ENCODE data around the gene ZNF124.
A peak's percentile ranks its signal among the peaks of the same experiment; 100 is the strongest.

Gene ZNF124

DNA sequence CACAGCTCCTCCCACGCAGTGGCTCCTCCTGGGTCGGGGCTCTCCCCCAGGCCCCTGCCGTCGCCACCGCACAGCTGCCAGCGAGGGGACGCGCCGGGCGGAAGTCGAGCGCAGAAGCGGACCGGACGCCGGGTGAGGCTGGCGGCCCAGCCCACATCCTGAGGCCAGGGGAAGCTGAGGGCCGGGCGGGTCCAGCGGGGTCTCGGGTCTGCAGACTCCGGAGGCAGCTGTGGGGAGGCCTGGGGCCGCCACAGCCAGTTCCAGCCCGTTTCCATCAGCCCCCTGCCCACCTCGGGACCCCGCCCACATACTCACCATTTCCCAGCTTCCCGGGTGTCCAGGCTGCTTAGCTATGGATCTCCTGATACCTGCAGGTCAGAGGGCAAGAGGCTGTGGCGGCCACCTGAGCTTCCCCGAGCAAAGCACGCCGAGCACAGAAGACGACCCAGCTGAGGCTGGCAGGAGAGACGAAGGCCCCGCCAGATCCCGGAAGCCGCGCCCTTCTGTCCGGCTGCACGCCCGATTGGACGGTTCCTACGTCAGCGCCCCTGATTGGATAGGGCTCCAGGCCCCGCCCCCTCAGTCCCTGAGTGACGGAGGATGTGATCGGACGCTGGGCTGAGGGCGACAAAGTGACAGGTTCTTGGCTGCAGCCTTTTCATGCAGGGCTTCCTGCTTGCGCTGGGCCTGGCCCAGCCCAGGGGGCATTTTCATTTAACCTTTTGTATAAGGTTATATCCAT, 38.7 kb upstream of the ZNF124 start:
- no peak for TF ChIP-seq CTCF (IDR thresholded peaks at IDR 0.05; ENCODE audit: control insufficient read depth, extremely low read depth, insufficient read depth)
- peak overlapping the region; percentile 84 for H3K4me3 ChIP-seq (ENCODE audit: low read depth, low read length)
- DNase-seq (ENCODE audit: low read depth), result peak; percentile 87

GRCh38 chr1:247210062-247210375, 38.2 kb upstream of the ZNF124 start:
- peak overlapping the region; percentile 84 for H3K4me3 ChIP-seq (ENCODE audit: low read depth, low read length)
- TF ChIP-seq CTCF (IDR thresholded peaks at IDR 0.05; ENCODE audit: control insufficient read depth, extremely low read depth, insufficient read depth), result no peak
- no peak for DNase-seq (ENCODE audit: low read depth)

DNA sequence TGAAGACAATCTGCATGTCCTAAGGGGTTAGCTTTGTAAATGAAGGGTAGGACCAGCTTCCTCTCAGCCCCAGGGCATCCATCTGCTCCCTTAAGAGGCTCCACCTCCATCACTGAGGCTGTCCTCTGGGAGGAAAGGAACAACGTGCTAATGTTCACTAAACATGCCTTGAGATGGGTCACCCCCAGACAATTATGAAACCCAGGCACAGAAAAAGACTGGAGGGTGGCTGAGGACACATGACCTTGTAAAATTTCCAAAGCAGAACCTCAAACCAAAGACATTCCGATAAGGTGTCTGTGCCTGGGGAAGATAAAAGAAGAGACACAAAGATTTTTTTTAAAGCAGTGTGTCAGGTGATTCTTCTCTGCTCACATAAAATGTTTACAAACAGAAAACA, 37.6 kb upstream of the ZNF124 start:
- peak overlapping the region; percentile 84 for H3K4me3 ChIP-seq (ENCODE audit: low read depth, low read length)
- no peak for TF ChIP-seq CTCF (IDR thresholded peaks at IDR 0.05; ENCODE audit: control insufficient read depth, extremely low read depth, insufficient read depth)
- no peak for DNase-seq (ENCODE audit: low read depth)

GRCh38 chr1:247204177-247204647, 32.4 kb upstream of the ZNF124 start:
- no peak for TF ChIP-seq CTCF (IDR thresholded peaks at IDR 0.05; ENCODE audit: control insufficient read depth, extremely low read depth, insufficient read depth)
- H3K4me3 ChIP-seq (ENCODE audit: low read depth, low read length), result no peak overlapping the region
- no peak for DNase-seq (ENCODE audit: low read depth)

- no peak for TF ChIP-seq CTCF (IDR thresholded peaks at IDR 0.05; ENCODE audit: control insufficient read depth, extremely low read depth, insufficient read depth)
- DNase-seq (ENCODE audit: low read depth), result no peak
- H3K4me3 ChIP-seq (ENCODE audit: low read depth, low read length), result no peak overlapping the region
Observed at GRCh38 chr1:247198781-247199180, 27.0 kb upstream of the ZNF124 start.

DNA sequence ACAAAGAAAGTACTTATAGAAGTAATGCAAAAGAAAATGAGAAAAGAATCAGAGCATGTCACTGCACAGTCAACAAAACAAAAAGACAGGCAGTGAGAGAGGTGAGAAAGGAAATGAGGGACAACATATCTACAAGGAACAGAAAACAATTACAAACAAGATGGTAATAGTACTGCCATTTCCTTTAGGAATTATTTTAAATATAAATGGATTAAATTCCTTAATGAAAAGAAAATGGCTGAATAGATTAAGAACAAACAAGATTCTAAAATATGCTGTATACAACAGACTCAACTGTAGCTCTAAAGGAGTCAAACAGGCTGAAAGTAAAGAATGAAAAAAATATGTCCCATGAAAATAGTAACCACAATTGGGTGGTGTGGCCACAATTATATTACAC, 22.1 kb upstream of the ZNF124 start:
- H3K4me3 ChIP-seq (ENCODE audit: low read depth, low read length), result no peak overlapping the region
- DNase-seq (ENCODE audit: low read depth), result no peak
- TF ChIP-seq CTCF (IDR thresholded peaks at IDR 0.05; ENCODE audit: control insufficient read depth, extremely low read depth, insufficient read depth), result no peak

Data from LNCaP clone FGC (cell line).